NCI-H1417 (cell line): Measurements from ENCODE around the gene STN1.
A peak's percentile ranks its signal among the peaks of the same experiment; 100 is the strongest.

ENCODE experiments used
- DNase-seq, 3 experiments: peaks; one replicate each; lab custom pipeline; 2025; lab: John Stamatoyannopoulos, UW

Gene STN1

DNA sequence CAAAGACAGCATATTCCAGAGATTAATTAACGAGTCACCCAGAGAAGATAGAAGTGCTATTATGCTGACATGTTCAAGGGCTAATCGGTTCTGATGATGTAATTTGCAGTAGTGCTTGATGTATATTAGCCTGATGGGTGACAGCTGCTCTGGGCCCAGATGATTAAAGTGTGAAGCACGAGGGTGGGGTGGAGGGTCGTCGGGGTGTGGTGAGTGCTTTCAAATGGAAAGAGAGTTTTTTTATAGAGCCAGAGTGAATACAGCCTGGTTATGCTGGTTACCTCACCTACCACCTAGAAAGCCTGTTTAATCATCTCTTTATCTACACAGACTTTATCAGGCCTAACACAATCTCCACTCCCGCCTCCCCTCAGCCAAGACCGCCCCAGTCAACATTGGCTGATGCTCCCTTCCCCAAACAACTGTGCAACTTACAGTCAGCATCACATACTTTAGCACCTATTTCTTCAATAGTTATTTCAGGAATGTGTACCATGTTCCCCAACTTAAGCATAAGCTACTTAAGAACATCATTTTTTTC, 11.5 kb upstream of the STN1 start:
- DNase-seq, result peak in 1 of 3 experiments; percentile 65

DNA sequence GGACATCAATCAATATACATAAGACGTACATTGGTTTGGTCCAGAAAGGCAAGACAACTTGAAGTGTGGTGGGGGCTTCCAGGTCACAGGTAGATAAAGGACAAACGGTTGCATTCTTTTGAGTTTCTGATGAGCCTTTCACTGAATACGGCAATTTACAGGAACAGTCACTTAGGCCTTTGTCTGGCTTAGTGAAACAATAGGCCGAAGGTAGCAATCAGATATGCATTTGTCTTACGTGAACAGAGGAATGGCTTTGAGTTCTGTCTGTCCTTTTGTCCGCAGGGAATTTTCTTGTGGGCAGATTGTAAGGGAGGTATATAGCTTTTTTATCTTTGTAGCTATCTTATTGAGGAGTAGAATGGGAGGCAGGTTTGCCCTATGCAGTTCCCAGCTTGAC, 10.8 kb upstream of the STN1 start:
- DNase-seq, result no peak

DNA sequence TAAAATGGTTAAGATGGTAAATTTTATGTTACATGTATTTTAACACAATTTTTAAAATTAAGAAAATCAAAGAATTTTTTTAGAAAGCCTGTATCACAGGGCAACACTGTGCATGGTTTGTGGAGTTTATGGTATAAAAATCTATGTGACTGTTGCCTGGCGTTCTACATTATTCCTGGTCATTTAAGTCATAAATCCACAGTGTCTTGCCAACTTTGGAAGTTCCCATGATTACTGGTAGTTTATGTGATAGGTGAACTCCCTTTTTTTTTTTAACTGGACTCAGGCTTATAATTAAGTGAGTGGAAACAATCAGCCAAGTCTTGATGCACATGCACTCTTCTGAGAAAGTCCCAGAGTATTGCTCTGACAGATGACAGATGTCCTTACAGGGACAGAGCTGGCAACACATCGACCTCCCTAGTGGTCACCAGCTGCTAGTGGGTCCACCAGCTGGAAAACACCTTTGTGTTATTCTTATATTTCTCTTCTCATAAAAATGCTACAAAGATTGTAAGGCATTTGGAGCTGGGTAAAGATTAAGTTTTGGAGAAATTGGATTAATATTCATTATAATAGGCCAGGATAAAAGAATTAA, 8.8 kb upstream of the STN1 start:
- DNase-seq, result no peak

DNA sequence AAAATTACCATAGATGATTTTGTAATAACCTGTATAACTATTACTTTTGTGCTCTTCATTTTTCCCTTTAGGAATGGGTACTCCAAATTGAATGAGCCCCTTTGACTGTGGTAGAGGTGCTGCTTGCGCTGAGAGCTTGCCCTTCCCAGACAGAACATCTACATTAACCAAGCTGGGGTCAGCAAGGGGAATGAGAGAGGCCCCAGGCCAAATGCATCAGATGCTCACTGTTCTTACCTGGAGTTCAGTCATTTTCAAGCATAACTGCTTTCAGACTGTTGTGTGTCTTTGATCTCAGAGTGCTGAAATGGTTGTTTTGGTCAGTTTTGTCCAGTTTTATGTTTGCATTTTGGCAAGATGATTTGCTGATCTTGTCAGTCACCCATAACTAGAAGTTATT, 7.6 kb upstream of the STN1 start:
- DNase-seq, result no peak

DNA sequence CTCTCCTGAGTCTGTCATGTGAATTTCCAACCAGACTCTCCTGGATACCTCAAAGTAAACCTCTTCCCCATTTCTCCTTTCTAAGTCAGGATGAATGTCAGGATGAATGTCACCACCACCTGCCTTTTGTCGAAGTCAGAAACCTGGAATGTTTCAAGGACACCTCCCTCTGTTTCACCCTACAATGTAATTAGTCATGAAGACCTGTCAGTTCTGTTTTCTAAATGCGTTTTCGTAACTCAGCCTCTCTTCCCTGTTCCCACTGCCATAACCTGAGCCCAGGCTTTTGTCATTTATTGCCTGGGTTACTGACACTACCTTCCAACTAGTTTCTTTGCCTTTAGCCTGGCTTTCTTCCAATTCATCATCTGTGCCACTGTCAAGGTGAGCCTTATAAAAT, 5.5 kb upstream of the STN1 start:
- peak in 2 of 3 experiments; percentile 5 to 26 for DNase-seq

DNA sequence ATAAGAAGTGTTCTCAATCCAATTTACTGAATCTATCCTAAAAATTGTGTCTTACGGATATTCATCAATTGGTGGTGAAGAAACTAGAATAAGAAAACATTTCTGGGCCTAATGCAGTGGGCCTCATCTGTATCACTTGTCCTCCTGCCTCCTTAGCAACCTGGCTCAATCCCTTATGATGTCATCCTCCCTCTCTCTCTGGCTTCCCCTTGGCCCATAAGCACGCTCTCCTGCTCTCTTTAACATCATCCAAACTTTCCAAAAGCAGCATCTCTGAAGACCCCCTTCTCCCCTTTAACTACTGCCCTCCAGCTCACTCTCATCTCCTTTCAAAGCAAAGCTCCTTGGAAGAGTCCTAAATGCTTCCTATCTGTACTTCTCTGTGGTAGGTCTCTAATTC, 4.7 kb upstream of the STN1 start:
- no peak for DNase-seq

DNA sequence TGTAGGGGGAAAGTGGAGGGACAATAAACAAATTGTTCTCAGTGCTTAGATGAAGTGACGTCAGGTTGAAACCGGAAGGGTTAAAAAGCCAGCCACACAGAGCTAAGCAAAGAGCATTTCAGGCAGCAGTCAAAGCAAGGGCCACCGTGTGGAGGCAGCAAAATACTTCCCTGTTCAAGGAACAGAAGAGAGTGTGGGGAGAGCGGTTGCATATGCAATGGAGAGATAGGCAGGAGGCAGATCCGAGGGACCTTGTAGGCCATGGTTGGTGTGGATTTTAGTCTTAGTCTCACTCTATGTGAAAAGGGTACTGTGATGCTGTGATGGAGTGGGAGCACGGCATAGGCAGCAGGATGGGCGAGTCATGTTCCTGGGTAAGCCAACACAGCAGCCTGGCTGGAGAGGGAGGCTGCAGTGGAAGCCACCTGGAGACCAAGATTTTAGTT, 3.8 kb upstream of the STN1 start:
- peak in 1 of 3 experiments; percentile 18 for DNase-seq

DNA sequence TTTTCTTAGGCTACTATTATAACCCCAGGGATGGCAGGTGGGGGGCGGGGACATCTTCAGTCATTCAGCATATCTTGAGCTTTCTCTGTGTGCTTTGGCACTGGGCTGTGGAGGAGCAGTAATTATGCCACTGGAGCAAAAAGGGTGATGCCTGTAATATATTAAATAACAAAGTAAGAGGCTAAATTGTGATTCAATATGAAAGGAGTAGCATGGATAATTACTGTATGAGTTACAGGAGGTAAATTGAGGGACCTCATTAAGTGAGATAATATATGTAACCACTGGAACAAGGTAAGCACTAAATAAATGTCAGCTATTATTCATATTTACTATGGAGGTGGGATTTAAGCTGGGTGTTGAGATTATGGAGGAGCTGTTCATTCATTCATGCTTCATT, 3.3 kb upstream of the STN1 start:
- peak in 1 of 3 experiments; percentile 55 for DNase-seq

DNA sequence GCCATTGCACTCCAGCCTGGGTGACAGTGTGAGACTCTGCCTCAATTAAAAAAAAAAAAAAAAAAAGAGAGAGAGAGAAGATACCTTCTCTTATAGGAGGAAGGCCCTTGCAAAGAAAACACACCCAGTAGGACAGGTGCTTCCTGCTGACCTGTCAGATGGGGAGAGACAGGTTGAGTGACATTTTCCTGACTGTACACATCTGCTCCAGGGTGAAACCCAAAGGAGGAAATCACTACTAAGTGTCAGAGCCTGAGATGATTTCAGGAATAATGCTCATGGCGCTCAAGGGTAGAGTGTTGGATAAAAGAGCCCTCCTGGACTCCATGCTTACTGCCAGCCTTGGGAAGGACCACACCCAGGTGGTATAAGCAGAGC, 1.7 kb upstream of the STN1 start:
- no peak for DNase-seq

DNA sequence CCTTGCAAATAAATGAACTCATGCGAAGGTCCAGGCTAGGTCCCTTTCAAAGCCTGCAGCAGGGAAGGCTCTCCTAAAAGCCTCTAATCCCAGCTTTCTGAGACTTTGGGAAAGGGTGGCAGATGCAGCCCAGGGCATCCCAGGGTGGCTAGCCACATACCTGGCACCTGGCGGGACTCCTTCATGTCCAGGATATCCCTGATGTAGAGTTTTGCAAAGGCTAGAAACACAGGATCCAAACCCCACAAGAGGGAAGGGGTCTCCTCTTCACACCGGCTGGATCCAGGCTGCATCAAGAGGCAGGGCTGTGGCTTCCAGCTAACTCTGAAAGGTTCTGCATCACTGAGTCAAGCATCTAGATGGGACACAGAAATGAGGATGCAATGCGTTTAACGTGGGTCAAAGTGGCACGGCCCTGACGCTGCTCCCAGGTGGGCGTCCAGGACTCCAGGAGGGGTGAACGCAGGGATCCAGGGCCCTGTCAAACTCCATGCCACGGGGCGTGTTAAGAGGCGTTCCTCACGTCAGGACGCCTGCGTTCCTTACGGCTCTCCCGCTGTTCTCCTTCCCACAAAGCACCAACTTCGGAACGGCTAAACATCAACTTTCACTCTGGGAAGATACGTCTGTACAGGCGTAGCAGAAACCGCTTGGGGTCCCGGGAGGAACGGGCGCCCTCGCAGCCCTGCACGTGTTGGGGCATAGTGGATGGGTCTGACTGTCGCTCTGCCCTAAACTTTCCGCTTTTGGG, 507 bp downstream of the STN1 start:
- peak in 1 of 3 experiments; percentile 72 for DNase-seq

DNA sequence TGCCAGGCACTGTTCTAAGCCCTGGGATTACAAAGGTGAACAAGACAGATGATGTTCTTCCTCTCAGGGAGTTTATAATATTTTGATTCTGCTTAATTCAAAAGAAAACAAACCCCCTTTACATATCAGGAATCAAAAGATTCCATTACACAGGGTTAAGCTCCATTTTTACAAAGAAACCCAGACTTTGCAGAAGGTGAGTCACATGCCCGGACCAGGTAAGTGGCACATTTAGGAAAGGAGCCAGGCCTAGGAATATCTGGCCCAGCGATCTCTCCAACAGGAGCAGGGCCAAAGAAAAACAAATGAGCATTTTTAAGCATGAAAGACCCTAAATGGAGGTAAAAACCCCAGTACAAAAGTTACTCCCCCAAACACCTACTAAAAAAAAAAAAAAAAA, 1.1 kb downstream of the STN1 start:
- no peak for DNase-seq

DNA sequence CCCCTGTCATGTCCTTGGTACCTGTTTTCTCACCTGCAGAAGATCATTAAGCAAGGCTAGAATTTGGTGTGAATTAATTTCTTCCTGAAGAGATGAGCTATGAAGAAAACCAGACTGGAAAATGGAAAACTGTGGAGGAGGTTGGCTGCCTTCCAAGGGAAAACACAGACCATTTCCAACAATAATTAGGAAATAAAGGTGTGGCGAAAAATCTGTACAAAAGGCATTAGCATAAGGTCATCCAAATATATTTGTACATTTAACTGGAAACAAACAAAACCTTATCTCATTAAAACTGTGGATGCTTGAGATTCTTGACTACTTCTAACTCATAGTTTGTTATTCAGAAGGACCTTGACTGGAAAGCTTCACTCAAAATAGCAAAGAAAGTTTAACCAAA, 1.7 kb downstream of the STN1 start:
- no peak for DNase-seq

DNA sequence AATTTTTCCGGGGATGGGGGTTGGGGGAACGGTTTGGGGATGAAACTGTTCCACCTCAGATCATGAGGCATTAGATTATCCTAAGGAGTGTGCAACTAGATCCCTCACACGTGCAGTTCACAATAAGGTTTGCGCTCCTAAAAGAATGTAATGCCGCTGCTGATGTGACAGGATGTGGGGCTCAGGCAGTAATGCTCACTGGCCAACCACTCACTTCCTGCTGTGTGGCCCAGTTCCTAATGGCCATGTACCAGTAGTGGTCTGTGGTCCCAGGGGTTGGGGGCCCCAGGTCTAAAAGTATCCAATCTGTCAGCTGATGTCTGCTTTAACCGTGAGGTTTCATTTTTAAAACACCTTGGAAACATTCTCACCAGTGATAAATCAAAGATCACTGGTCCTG, 2.2 kb downstream of the STN1 start:
- DNase-seq, result no peak

DNA sequence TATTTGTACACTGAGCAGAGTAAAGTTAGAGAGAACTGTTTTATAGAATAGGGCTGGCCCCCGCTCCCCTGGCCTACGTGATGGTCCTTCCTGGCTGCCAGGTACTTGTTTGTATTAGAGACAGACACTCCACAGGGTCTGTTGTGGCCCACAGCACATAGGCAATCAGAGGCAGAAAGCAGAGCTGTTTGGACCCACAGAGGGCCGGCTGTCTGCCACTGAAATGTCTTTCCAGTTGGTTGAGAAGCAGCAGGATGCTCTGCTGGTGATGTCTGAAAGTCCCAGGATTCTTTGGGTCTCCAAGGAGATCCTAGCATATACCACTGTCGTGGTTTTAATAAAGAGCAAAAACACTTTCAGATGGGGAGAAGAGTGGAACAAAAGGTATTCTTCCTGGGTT, 5.2 kb downstream of the STN1 start:
- DNase-seq, result no peak

DNA sequence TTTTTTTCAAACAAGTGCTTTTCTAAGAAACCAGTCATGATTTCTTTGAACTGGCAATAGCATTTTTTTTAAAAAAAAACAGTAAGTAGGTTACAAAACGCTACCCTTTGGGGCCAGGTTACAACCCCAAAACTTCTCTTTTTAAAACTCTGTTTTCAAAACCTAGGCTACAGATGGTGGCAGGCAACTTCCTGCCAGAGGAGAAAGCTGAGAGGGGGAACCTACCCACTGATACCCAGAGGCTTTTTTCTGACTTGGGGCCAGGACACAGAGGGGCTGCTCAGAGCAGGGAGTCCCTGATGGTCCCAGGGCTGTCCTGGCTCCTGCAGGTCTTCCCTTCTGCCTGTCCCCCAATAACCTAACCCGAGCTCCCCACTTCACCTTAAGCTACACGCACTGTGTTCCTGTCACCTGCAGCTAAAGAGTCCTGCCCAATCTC, 6.9 kb downstream of the STN1 start:
- DNase-seq, result no peak

DNA sequence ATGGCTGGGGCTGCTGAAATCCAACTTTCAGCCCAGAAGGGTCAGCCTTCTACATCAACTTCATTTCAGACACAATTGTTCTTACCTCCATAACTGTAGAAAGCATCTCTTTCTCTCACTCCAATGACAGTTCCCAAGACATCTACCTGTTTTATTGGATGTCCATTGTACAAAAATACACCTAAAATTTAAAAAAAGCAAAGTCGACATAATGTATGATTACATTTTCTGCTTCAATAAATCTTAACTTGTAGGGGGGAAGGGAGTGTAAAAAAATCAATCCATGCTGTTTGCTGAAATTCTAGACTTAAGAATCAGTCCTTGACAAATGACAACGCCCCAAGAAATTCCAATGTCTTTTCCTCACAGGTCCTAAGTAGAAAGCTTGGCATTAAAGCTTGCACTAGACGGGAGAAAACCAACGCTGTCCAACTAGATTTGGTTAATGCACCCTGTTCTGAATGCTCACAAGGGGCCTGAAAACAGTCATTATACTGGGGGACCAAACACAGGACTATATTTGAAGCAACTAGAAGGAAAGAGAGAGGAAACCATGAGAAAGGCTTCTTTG, 7.5 kb downstream of the STN1 start:
- no peak for DNase-seq

DNA sequence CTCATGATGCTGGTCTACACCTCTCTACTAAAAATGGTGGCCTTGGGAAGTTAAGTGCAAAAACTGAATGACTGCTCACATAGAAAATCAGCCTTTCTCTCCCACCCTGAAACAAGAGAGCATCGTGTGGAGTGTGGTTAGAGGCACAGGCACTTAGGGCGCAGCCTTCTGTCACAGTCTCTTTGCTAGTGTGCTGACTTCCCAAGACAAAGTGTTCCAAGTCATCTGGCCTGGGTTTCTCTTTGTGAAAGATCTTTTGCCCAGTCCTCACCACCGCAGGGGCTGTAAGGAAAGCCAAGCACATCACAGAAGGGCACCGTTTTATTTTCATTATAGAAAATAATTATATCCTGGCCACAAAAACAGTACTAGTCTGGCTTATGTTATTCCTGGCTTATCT, 12.5 kb downstream of the STN1 start:
- no peak for DNase-seq

DNA sequence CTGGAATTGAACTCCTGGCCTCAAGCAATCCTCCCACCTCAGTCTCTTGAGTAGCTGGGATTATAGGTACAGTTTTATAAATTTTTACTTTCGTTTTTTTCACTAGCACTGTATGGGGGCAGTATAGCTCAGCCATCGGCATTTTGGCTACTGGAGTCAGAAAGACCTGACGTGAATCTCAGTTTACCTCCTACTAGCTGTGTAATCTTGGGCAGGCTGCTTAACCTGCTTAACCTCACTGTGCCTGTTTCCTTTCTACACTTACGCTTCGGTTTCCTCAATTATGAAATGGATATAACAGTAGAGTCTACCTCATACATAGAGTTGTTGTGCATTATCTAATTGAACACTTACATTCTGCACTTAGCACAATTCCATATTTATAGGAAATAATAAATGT, 16.7 kb downstream of the STN1 start:
- no peak for DNase-seq

DNA sequence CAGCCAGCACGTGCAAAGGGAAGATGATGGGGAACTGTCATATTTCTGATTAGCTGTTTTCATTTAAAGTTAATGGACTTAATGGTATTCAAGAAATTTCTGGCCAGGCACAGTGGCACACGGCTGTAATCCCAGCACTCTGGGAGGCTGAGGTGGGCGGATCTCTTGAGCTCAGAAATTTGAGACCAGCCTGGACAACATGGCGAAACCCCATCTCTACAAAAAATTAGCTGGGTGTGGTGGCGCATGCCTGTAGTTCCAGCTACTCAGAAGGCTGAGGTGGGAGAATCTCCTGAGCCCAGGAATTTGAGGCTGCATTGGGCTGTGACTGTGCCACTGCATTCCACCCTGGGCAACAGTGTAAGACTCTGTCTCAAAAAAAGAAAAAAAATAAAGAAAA, 18.7 kb downstream of the STN1 start:
- no peak for DNase-seq

DNA sequence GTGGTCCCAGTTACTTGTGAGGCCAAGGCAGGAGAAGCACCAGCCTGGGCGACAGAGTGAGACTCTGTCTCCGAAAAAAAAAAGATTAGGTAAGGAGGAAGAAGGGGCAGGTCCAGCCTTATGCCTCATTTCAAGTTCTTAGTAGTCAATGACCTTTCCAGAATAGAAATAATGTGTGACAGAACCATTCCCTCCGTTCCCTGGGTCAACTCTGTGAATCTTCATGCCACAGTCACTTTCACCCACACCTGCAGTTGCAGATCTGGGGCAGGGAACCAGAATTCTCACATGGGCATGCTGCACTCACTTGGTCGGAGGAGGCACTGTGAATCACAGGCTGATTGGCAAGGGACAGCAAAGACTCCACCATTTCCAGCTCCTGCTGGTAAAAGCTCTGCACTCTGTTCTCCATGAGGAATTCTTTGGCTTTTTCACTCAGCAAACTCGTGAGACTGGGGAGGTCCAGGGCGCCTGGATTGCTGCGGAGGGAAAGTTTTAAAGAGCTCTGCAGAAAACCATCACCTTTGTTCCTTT, 20.7 kb downstream of the STN1 start:
- no peak for DNase-seq

DNA sequence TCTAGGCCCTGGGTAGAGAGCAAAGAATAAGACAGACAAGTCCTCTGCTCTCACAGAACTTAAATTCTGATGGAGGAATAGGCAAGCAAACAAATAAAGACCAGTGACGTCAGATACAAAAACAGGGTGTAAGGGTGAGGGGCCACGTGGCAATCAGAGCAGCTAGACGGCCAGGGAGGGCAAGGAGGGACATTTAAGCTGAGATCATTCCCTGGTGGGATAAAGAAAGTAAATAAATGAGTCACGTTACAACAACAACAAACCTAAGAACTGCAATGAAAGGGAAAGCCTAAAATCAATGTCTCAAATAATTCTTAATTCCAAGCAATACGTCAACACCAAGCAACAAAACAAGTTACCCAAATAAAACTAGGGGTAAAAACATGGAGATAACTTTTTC, 21.8 kb downstream of the STN1 start:
- no peak for DNase-seq

DNA sequence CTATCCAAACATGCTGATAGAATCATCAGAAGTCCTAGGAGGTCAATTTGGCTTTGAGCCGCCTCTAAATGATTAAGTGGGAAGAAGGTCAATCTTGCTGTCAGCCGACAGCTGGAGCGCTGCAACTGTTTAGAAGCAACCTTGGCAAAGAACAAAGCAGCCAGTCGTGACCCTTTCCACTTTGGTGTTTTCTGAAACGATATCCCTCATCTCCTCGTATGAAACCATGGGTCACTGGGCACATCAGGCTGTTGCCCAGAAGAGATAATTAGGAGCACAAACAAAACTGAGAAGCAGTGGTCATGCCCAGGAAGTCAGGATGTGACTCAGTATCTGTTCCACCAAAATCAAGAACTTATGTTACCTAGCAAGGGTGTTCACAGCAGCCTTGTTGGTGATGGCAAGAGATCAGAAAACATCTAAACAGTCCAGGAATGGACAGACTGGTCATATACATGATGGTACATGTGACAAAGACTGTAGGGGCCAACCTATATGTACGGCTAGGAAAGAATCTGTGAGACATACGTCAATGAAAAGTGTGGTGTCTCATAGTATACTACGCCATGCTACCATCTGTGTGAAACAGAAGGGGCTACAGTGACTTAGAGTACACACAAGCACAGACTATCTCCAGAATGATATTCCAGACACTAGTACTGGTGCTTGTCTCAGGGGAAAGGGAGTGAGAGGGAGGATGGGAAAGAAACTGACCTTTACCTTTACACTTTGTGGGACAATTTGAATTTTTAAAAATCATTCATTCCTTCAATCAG, 22.4 kb downstream of the STN1 start:
- DNase-seq, result peak in 1 of 3 experiments; percentile 10
